Fibroblast of lung (primary cell): ENCODE measurements around the gene VPS4A. TPM values are rescaled to one million over a fixed set of nuclear protein-coding genes. Genes with fewer than 3 reads are reported as not detected.
A peak's percentile ranks its signal among the peaks of the same experiment; 100 is the strongest.
"Not testable (repeated sequence)": the region's sequence is repeated elsewhere in the genome, so short reads cannot be mapped to it uniquely, and the experiment has no call there.

Experiments
- DNase-seq, 2 donors: peaks; one replicate each; pipeline versions ENCODE4 v3.0.0 to v3.0.0-alpha.2; 2010; ENCODE audit warnings: low read depth in 2 of 2
- H2AFZ ChIP-seq: 2 replicates; pipeline ENCODE4 v1.5.1; 2012; ENCODE audit warnings: low read length, control low read depth, inconsistent platforms
- H3K27ac ChIP-seq: 2 replicates; pipeline ENCODE4 v1.5.1; 2011; ENCODE audit warnings: low read length, control low read depth; ENCODE audit not compliant: insufficient read depth
- H3K27me3 ChIP-seq: 2 replicates; pipeline ENCODE4 v1.5.1; 2011; ENCODE audit warnings: mild to moderate bottlenecking, low read length; ENCODE audit not compliant: control insufficient read depth, insufficient read depth
- H3K36me3 ChIP-seq: 2 replicates; pipeline ENCODE4 v1.5.1; 2011; ENCODE audit warnings: low read length; ENCODE audit not compliant: control insufficient read depth, insufficient read depth
- H3K4me1 ChIP-seq: 2 replicates; pipeline ENCODE4 v1.5.1; 2011; ENCODE audit warnings: low read length; ENCODE audit not compliant: control insufficient read depth, insufficient read depth; ENCODE audit errors: extremely low read depth
- H3K4me2 ChIP-seq: 2 replicates; pipeline ENCODE4 v1.5.1; 2011; ENCODE audit warnings: low read length, control low read depth; ENCODE audit not compliant: insufficient read depth; ENCODE audit errors: extremely low read depth
- H3K4me3 ChIP-seq, 4 experiments: fragments of 200-600 bp in 1 of 4; sonication (generic) in 1 of 4; replicated peaks in 1 of 4; 2 replicates each; pipeline ENCODE4 v1.5.1; 2011 to 2016; ENCODE audit warnings: low read length in 4 of 4, low read depth in 3 of 4, mild to moderate bottlenecking in 3 of 4, control low read depth in 2 of 4, inconsistent platforms in 1 of 4, mixed read lengths in 1 of 4; ENCODE audit not compliant: insufficient read depth in 1 of 4; ENCODE audit errors: control extremely low read depth in 1 of 4
- H3K79me2 ChIP-seq: 2 replicates; pipeline ENCODE4 v1.5.1; 2012; ENCODE audit warnings: mild to moderate bottlenecking, low read length, inconsistent platforms; ENCODE audit not compliant: control insufficient read depth, insufficient read depth
- H3K9ac ChIP-seq: 2 replicates; pipeline ENCODE4 v1.5.1; 2011; ENCODE audit warnings: mild to moderate bottlenecking, low read length, control low read depth; ENCODE audit not compliant: insufficient read depth
- H3K9me3 ChIP-seq: 2 replicates; pipeline ENCODE4 v1.5.1; 2012; ENCODE audit warnings: low read depth, low read length; ENCODE audit not compliant: control insufficient read depth, insufficient read depth
- H4K20me1 ChIP-seq: 2 replicates; pipeline ENCODE4 v1.5.1; 2011; ENCODE audit warnings: low read length; ENCODE audit not compliant: control insufficient read depth, insufficient read depth; ENCODE audit errors: extremely low read depth
- EZH2 ChIP-seq: IDR thresholded peaks from 2 replicates; pipeline ENCODE4 v1.5.1; 2012; ENCODE audit warnings: low read length, control low read depth, mild to moderate bottlenecking; ENCODE audit errors: missing control alignments
- polyA plus RNA-seq, 2 donors: library from polyadenylated mRNA; depleted of rRNA in 1 of 2; stranded (reverse) in 1 of 2; unstranded in 1 of 2; fragments of >200 nt; gene quantifications; 2 replicates each; pipeline ENCODE4 v1.2.1, GENCODE V29; 2011 to 2012; ENCODE audit warnings: missing spikeins in 1 of 2
- total RNA-seq: library from RNA; depleted of rRNA; stranded (reverse); fragments of >200 nt; gene quantifications from 2 replicates; pipeline ENCODE4 v1.2.1, GENCODE V29; 2014
- TF ChIP-seq, protein P1 (sequence below), 2 donors: IDR thresholded peaks in 1 of 2; conservative IDR thresholded peaks in 1 of 2; 1 replicate in 1 of 2; 2 replicates in 1 of 2; pipeline ENCODE4 v1.5.1; 2011 to 2012; ENCODE audit warnings: low read length in 2 of 2, control low read depth in 1 of 2, inconsistent platforms in 1 of 2, low read depth in 1 of 2, mild to moderate bottlenecking in 1 of 2

Gene VPS4A
- total and polyA plus RNA-seq, 2 donors (not counting 1 experiment from before 2014, with no cell fraction given), result 14.5 to 39.8 TPM

DNA sequence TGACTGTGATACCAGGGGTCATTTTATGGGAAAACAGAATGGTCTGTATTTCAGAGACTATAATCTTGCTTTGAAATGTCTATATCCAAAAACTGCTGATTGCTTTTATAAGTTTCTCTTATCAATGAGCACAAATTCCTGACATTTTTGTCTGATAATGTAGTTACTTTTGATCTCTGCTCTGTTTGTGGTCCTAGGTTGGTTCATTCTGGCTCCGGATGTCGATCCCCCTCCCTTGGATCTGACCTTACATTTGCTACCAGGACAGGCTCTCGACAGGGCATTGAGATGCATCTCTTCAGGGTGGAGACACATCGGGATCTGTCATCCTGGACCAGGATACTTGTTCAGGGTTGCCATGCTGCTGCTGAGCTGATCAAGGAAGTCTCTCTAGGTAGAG is 27.3 kb upstream of the VPS4A start:
- TF ChIP-seq, protein P1, sequence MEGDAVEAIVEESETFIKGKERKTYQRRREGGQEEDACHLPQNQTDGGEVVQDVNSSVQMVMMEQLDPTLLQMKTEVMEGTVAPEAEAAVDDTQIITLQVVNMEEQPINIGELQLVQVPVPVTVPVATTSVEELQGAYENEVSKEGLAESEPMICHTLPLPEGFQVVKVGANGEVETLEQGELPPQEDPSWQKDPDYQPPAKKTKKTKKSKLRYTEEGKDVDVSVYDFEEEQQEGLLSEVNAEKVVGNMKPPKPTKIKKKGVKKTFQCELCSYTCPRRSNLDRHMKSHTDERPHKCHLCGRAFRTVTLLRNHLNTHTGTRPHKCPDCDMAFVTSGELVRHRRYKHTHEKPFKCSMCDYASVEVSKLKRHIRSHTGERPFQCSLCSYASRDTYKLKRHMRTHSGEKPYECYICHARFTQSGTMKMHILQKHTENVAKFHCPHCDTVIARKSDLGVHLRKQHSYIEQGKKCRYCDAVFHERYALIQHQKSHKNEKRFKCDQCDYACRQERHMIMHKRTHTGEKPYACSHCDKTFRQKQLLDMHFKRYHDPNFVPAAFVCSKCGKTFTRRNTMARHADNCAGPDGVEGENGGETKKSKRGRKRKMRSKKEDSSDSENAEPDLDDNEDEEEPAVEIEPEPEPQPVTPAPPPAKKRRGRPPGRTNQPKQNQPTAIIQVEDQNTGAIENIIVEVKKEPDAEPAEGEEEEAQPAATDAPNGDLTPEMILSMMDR (conservative IDR thresholded peaks at IDR 0.05 in 1 of 2, IDR thresholded peaks at IDR 0.05 in 1 of 2; ENCODE audit: low read depth in 1 of 2, low read length in 2 of 2), result no peak
- no peak for TF ChIP-seq EZH2

DNA sequence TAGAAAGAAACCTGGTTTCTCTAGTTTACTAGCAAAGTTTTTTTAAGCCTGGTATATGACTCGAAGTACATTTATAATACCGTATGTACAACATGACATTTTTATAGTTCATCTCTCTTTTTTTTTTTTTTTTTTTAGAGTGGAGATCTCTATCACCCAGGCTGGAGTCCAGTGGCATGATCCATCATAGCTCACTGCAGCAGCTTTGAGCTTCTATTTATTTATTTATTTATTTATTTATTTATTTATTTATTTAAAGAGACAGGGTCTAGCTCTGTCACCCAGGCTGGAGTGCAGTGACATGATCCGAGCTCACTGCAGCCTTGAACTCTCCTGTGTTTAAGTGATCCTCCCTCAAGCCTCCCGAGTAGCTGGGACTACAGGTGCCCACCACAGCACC is 25.9 kb upstream of the VPS4A start:
- peaks cover 6% of the 10 kb centered on the region for H3K36me3 ChIP-seq
- no peak overlapping the region for H3K4me2 ChIP-seq
- no peak overlapping the region for H2AFZ ChIP-seq
- H3K27me3 ChIP-seq, result no peaks in the 10 kb centered on the region
- H3K9ac ChIP-seq, result no peak overlapping the region
- TF ChIP-seq, protein P1 (conservative IDR thresholded peaks at IDR 0.05 in 1 of 2, IDR thresholded peaks at IDR 0.05 in 1 of 2; ENCODE audit: low read depth in 1 of 2, low read length in 2 of 2), result no peak
- H3K79me2 ChIP-seq, result peaks cover 3% of the 10 kb centered on the region
- H3K4me1 ChIP-seq, result no peaks in the 10 kb centered on the region
- DNase-seq, result no peak
- no peaks in the 10 kb centered on the region for H4K20me1 ChIP-seq
- H3K9me3 ChIP-seq, result no peaks in the 10 kb centered on the region
- H3K4me3 ChIP-seq, result no peak overlapping the region
- H3K27ac ChIP-seq, result no peak overlapping the region

More for the DNA sequence above, 27.3 kb upstream of the VPS4A start:
- H2AFZ ChIP-seq, result no peak overlapping the region
- H3K4me1 ChIP-seq, result no peaks in the 10 kb centered on the region
- H4K20me1 ChIP-seq, result no peaks in the 10 kb centered on the region
- no peaks in the 10 kb centered on the region for H3K9me3 ChIP-seq
- H3K36me3 ChIP-seq, result peaks cover 6% of the 10 kb centered on the region
- no peak overlapping the region for H3K27ac ChIP-seq
- H3K4me2 ChIP-seq, result no peak overlapping the region
- DNase-seq, result no peak
- no peaks in the 10 kb centered on the region for H3K27me3 ChIP-seq
- H3K79me2 ChIP-seq, result peaks cover 7% of the 10 kb centered on the region
- H3K4me3 ChIP-seq, result no peak overlapping the region
- H3K9ac ChIP-seq, result no peak overlapping the region

DNA sequence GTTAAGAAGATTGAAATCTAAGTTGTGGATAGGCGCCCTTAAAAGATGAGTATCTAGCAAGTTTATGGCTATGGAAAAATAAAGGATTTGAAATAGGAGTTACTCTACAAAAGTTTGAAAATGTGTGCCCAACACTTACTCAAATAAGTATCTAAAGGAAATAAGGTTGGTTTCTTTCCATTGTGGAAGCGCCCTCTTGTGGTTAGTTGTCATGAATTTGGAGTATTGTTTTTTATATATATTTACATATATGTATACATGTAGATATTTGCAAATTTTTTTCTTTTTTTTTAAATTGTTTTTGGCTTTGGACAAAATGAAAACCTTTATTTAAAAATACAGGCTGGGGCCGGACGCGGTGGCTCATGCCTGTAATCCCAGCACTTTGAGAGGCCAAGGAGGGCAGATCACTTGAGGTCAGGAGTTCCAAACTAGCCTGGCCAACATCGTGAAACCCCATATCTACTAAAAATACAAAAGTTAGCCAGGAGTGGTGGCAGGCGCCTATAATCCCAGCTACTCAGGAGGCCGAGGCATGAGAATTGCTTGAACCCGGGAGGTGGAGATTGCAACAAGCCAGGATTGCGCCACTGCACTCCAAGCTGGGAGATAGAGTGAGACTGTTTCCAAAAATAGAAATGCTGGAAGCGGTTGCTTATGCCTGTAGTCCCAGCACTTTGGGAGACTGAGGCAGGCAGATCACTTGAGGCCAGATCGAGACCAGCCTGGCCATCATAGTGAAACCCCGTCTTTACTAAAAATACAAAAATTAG is 24.0 kb upstream of the VPS4A start:
- Histone ChIP-seq H3K27ac (peak overlapping the region; percentile 26), H3K9me3 (no peaks in the 10 kb centered on the region), H3K9ac (no peak overlapping the region), H3K4me3 (no peak overlapping the region), H3K36me3 (peaks cover 6% of the 10 kb centered on the region), H2AFZ (no peak overlapping the region), H3K27me3 (no peaks in the 10 kb centered on the region), H3K79me2 (peaks cover 2% of the 10 kb centered on the region), H4K20me1 (no peaks in the 10 kb centered on the region), H3K4me1 (no peaks in the 10 kb centered on the region), H3K4me2 (no peak overlapping the region)
- no peak for TF ChIP-seq EZH2
- TF ChIP-seq, protein P1 (conservative IDR thresholded peaks at IDR 0.05 in 1 of 2, IDR thresholded peaks at IDR 0.05 in 1 of 2; ENCODE audit: low read depth in 1 of 2, low read length in 2 of 2), result peak; percentile 6 to 45
- peak; percentile 52 to 89 for DNase-seq

DNA sequence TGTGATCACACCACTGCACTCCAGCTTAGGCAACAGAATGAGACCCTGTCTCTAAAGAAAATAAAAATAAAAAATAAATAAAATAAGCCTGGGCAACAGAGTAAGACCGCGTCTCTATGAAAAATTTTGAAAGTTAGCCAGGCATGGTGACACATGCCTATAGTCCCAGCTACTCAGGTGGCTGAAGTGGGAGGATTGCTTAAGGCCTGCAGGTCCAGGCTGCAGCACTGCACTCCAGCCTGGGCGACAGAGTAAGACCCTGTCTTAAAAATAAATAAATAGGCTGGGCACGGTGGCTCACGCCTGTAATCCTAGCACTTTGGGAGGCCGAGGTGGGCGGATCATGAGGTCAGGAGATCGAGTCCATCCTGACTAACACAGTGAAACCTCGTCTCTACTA is 19.5 kb upstream of the VPS4A start:
- not testable (repeated sequence) for H3K4me3 ChIP-seq, H3K4me2 ChIP-seq, H3K4me1 ChIP-seq, H3K79me2 ChIP-seq, H3K27me3 ChIP-seq, DNase-seq, H4K20me1 ChIP-seq, H3K9me3 ChIP-seq, H3K9ac ChIP-seq, H2AFZ ChIP-seq, H3K36me3 ChIP-seq, H3K27ac ChIP-seq
